Measurements from ENCODE around the gene ZNF768. TPM values are rescaled to one million over a fixed set of nuclear protein-coding genes. Genes with fewer than 3 reads are reported as not detected.

Gene ZNF768
- total and polyA plus RNA-seq, 2 of the 13 experiments (the other 11 are each of a cell fraction or from before 2014, with no cell fraction given) = 26.7 to 34.4 TPM

DNA sequence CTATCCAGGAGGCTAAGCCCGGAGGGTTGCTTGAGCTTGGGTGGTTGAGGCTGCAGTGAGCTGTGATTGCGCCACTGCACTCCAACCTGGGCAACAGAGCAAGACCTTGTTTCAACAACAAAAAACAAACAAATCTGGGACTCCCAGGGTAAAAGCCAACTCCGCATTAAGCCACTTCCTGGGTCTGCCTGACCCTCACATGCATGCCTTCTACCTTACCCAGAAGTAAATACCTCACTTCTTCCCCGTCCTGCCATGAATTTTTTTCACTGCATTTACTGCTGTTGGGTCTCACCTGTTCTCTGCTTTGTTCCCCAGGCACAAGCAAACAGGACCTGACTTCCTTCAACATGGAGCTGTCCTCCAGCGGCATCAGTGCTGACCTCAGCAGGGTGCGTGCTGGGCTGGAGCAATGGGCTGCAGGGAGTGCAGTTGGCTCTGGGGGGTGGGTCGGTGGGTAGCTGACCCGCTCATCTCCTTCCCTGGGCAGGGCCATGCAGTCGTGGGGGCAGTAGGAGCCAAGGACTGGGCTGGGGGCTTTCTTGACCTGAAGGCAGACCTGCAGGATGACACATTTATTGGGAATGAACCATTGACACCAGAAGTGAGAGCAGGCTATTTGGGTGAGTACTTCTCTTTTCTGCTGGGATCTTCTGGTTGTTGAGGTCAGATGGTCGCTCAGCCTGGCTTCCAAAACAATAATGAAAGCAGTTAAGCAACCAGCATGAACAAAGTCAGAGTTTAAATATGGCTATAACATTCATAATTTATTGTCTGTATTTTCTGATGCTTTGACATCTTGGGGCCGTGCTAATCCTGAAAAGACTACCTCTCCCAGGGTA, 37.4 kb downstream of the ZNF768 start (continued):
- TF ChIP-seq, protein P1, sequence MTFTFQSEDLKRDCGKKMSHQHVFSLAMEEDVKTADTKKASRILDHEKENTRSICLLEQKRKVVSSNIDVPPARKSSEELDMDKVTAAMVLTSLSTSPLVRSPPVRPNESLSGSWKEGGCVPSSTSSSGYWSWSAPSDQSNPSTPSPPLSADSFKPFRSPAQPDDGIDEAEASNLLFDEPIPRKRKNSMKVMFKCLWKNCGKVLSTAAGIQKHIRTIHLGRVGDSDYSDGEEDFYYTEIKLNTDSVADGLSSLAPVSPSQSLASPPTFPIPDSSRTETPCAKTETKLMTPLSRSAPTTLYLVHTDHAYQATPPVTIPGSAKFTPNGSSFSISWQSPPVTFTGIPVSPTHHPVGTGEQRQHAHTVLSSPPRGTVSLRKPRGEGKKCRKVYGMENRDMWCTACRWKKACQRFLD (CRISPR knock-in tag; IDR thresholded peaks at IDR 0.05; ENCODE audit: borderline replicate concordance) = no peak
- TF ChIP-seq ZNF598 (CRISPR knock-in tag; IDR thresholded peaks at IDR 0.05; ENCODE audit: borderline replicate concordance) (peak; percentile 72; the same call in 1 of the 2 replicates), KLF16 (CRISPR knock-in tag; IDR thresholded peaks at IDR 0.05) (peak in 1 of 2 experiments; percentile 42; a peak in 1 of 4 replicates), MED8 (CRISPR knock-in tag; IDR thresholded peaks at IDR 0.05; ENCODE audit: insufficient replicate concordance) (no peak), ZNF124 (CRISPR knock-in tag; IDR thresholded peaks at IDR 0.05) (0 out of 2 replicates have a peak, but pooled peaks have one; percentile 47), ZFP36L2 (CRISPR knock-in tag; IDR thresholded peaks at IDR 0.05) (no peak), ZMAT3 (CRISPR knock-in tag; conservative IDR thresholded peaks at IDR 0.05) (no peak), CC2D1A (CRISPR knock-in tag; IDR thresholded peaks at IDR 0.05) (no peak), ARNT (IDR thresholded peaks at IDR 0.05) (no peak), PAX8 (CRISPR knock-in tag; IDR thresholded peaks at IDR 0.05; ENCODE audit: borderline replicate concordance) (no peak)
- TF ChIP-seq, protein P2, sequence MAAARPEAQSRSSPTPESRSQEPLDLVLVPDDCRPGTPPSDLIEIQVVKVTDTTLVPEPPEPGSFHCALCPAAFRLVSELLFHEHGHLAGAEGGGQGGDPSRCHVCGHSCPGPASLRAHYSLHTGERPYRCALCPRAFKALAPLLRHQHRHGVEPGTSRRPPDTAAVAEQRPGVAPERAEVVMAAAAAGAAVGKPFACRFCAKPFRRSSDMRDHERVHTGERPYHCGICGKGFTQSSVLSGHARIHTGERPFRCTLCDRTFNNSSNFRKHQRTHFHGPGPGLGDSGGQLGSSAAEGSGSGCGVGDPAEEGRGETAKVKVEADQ (CRISPR knock-in tag; IDR thresholded peaks at IDR 0.05; ENCODE audit: borderline replicate concordance) = peak; percentile 60; the same call in 1 of the 2 replicates
- TF ChIP-seq, protein P3, sequence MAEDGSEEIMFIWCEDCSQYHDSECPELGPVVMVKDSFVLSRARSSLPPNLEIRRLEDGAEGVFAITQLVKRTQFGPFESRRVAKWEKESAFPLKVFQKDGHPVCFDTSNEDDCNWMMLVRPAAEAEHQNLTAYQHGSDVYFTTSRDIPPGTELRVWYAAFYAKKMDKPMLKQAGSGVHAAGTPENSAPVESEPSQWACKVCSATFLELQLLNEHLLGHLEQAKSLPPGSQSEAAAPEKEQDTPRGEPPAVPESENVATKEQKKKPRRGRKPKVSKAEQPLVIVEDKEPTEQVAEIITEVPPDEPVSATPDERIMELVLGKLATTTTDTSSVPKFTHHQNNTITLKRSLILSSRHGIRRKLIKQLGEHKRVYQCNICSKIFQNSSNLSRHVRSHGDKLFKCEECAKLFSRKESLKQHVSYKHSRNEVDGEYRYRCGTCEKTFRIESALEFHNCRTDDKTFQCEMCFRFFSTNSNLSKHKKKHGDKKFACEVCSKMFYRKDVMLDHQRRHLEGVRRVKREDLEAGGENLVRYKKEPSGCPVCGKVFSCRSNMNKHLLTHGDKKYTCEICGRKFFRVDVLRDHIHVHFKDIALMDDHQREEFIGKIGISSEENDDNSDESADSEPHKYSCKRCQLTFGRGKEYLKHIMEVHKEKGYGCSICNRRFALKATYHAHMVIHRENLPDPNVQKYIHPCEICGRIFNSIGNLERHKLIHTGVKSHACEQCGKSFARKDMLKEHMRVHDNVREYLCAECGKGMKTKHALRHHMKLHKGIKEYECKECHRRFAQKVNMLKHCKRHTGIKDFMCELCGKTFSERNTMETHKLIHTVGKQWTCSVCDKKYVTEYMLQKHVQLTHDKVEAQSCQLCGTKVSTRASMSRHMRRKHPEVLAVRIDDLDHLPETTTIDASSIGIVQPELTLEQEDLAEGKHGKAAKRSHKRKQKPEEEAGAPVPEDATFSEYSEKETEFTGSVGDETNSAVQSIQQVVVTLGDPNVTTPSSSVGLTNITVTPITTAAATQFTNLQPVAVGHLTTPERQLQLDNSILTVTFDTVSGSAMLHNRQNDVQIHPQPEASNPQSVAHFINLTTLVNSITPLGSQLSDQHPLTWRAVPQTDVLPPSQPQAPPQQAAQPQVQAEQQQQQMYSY (CRISPR knock-in tag; IDR thresholded peaks at IDR 0.05) = no peak
- TF ChIP-seq, protein P4, sequence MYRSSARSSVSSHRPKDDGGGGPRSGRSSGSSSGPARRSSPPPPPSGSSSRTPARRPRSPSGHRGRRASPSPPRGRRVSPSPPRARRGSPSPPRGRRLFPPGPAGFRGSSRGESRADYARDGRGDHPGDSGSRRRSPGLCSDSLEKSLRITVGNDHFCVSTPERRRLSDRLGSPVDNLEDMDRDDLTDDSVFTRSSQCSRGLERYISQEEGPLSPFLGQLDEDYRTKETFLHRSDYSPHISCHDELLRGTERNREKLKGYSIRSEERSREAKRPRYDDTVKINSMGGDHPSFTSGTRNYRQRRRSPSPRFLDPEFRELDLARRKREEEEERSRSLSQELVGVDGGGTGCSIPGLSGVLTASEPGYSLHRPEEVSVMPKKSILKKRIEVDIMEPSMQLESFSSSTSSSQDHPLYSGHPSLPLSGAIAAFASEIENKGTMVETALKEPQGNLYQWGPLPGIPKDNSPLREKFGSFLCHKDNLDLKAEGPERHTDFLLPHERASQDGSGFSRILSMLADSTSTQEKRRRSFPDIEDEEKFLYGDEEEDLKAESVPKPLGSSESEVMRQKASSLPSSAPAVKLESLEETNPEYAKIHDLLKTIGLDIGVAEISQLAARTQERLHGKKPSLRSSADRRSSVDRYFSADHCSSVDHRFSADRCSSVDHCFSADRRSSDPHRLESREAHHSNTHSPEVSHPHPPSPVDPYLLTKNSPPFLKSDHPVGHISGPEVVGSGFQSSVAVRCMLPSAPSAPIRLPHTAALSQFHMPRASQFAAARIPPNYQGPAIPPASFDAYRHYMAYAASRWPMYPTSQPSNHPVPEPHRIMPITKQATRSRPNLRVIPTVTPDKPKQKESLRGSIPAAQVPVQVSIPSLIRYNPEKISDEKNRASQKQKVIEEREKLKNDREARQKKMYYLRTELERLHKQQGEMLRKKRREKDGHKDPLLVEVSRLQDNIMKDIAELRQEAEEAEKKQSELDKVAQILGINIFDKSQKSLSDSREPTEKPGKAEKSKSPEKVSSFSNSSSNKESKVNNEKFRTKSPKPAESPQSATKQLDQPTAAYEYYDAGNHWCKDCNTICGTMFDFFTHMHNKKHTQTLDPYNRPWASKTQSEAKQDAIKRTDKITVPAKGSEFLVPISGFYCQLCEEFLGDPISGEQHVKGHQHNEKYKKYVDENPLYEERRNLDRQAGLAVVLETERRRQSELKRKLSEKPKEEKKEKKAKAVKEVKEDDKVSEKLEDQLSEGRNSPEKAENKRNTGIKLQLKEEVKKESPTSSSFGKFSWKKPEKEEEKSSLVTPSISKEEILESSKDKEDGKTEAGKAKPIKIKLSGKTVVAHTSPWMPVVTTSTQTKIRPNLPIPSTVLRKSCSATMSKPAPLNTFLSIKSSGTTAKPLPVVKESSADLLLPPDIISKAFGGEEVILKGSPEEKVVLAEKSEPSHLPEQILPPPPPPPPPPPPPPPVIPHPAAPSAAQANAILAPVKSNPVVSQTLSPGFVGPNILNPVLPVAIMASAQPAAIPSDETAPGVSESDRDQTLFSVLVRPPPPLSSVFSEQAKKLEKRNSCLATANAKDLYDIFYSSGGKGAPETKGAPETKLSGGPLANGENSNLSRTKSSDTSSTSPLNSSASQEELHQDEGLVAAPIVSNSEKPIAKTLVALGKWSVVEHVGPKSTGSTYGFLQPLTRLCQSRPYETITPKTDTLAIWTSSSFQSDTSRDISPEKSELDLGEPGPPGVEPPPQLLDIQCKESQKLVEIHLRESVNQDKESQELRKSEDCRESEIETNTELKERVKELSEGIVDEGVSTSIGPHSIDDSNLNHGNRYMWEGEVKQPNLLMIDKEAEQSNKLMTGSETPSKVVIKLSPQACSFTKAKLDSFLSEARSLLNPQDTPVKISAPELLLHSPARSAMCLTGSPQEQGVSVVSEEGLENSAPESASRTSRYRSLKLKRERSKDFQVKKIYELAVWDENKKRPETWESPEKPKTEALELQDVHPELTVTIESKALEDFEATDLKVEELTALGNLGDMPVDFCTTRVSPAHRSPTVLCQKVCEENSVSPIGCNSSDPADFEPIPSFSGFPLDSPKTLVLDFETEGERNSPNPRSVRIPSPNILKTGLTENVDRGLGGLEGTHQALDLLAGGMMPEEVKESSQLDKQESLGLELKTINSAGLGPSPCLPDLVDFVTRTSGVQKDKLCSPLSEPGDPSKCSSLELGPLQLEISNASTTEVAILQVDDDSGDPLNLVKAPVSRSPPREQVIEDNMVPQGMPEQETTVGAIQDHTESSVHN (CRISPR knock-in tag; IDR thresholded peaks at IDR 0.05) = no peak

All from HepG2 (cell line).